ENCODE measurements around the gene PLCXD3. TPM values are rescaled to one million over a fixed set of nuclear protein-coding genes. Genes with fewer than 3 reads are reported as not detected.

PLCXD3 gene
- polyA plus RNA-seq, 3 donors: 0.30 to 0.39 (median 0.33) TPM

DNA sequence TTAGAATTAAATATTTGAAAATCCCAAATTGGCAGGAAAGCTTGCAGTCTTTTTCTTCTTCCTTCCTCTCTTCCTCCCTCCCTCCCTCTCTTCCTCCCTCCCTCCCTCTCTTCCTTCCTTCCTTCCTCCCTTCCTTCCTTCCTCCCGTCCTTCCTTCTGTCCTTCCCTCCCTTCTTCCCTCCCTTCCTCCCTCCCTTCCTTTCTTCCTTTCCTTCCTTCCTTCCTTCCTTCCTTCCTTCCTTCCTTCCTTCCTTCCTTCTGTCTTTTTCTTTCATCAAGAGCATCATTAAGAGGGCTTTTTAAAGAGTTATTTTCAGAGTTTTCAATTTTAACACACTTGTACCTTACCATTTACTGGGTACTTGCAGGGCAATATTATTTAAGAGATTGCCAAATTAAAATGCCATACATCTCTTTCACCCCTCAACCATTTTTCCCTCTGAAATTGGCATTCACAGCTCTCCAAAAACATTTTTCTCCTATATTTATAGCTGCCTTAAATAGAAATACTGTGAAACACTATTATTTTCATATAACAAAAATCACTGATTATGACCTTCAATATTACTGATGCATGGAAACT lies 197.8 kb downstream of the PLCXD3 start:
- DNase-seq (ENCODE audit: extremely low read depth in 1 of 11, low read depth in 9 of 11, low spot score in 4 of 11): no peak

DNA sequence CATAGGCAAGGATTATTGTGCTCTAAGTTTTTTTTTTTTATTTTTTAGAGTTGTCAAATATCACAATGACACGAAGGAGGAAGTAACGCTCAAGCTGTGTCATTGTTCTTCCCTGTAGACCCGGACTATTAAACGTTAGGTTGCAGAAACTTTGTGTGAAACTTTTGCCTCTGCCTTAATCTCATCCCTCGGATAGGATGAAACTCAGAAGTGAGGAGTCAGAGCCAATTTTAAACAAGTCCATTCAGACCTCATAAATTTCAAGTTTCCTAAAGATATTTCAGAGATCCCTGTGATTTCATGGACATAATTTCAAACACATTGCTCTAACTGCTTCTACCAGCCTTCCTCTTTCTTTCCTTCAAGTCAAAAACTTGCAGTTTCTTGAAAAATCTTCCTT lies 198.3 kb downstream of the PLCXD3 start:
- no peak for DNase-seq (ENCODE audit: extremely low read depth in 1 of 11, low read depth in 9 of 11, low spot score in 4 of 11)

- no peak for DNase-seq (ENCODE audit: extremely low read depth in 1 of 11, low read depth in 9 of 11, low spot score in 4 of 11)
Measured at GRCh38 chr5:41309275-41309674, 201.1 kb downstream of the PLCXD3 start.

- no peak for DNase-seq (ENCODE audit: extremely low read depth in 1 of 11, low read depth in 9 of 11, low spot score in 4 of 11)
Measured at GRCh38 chr5:41306005-41306404, 204.4 kb downstream of the PLCXD3 start.

GRCh38 chr5:41305056-41305455 lies 205.3 kb downstream of the PLCXD3 start:
- DNase-seq (ENCODE audit: extremely low read depth in 1 of 11, low read depth in 9 of 11, low spot score in 4 of 11): no peak

GRCh38 chr5:41296066-41296465 lies 214.3 kb downstream of the PLCXD3 start:
- no peak for DNase-seq (ENCODE audit: extremely low read depth in 1 of 11, low read depth in 9 of 11, low spot score in 4 of 11)

- DNase-seq (ENCODE audit: extremely low read depth in 1 of 11, low read depth in 9 of 11, low spot score in 4 of 11): no peak
Measured at GRCh38 chr5:41291323-41291722, 219.1 kb downstream of the PLCXD3 start.

GRCh38 chr5:41290810-41291209 lies 219.6 kb downstream of the PLCXD3 start:
- no peak for DNase-seq (ENCODE audit: extremely low read depth in 1 of 11, low read depth in 9 of 11, low spot score in 4 of 11)

GRCh38 chr5:41289970-41290464 lies 220.4 kb downstream of the PLCXD3 start:
- no peak for DNase-seq (ENCODE audit: extremely low read depth in 1 of 11, low read depth in 9 of 11, low spot score in 4 of 11)

DNA sequence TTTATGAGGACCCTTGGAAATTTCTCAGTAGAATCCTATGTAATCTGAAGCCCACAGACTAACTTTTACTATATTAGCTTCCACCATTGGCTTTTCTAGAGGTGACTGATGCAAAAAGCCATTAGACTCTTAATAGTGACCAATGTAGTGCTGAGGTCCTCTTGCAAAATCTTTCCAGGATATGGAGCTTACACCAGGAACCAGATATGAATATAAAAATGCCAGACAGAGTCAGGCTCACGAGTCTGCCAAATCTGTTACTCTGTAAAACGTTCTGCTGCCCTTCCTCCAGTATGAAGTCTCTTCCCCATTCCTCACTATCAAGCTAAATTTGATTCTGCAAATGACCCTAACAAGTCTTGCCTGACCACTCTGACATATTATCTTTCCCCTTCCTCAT lies 223.7 kb downstream of the PLCXD3 start:
- DNase-seq (ENCODE audit: extremely low read depth in 1 of 11, low read depth in 9 of 11, low spot score in 4 of 11): no peak

- DNase-seq (ENCODE audit: extremely low read depth in 1 of 11, low read depth in 9 of 11, low spot score in 4 of 11): no peak
Measured at GRCh38 chr5:41286165-41286564, 224.2 kb downstream of the PLCXD3 start.

- no peak for DNase-seq (ENCODE audit: extremely low read depth in 1 of 11, low read depth in 9 of 11, low spot score in 4 of 11)
Measured at GRCh38 chr5:41284938-41285337, 225.5 kb downstream of the PLCXD3 start.

DNA sequence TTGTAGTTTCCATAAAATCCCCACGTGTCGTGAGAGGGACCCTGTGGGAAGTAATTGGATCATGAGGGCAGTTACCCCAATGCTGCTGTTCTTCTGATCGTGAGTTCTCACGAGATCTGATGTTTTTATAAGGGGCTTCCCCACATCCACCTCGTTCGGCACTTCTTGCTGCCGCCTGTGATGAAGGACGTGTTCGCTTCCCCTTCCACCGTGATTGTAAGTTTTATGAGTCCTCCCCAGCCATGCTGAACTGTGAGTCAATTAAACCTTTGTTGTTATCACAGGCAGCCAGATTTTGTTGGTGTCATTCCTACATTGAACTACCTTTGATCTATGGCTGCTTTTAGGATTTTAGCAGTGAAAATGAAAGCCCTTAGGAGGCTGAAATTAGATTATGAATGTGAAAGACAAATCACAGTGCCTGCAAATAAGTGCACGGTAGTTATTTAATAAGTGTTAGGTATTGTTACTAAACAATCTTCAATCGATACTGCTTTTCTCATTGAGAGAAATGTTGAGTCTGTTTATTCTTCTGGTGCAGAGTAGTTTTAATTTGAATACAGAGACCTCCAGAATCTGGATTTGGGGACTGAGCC lies 229.1 kb downstream of the PLCXD3 start:
- DNase-seq (ENCODE audit: extremely low read depth in 1 of 11, low read depth in 9 of 11, low spot score in 4 of 11): no peak

DNA sequence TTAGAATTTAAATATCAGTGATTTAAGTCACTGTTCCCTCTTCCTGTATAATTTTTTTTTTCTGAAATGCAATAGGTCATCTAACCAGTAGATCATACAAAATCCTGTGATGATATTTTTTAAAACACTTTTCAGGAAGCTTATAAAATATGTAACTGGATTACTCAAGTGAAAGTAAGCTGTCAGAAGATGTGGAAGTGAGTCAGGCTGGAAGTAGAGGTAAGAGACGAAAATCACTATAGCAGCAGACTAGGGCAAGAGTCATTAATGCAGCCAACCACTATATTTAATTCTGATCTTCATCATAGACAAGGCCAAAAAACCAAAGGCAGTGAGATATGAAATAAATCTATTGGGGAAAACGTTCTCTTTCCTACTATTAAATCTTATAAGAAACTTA lies 231.4 kb downstream of the PLCXD3 start:
- DNase-seq (ENCODE audit: extremely low read depth in 1 of 11, low read depth in 9 of 11, low spot score in 4 of 11): no peak

DNA sequence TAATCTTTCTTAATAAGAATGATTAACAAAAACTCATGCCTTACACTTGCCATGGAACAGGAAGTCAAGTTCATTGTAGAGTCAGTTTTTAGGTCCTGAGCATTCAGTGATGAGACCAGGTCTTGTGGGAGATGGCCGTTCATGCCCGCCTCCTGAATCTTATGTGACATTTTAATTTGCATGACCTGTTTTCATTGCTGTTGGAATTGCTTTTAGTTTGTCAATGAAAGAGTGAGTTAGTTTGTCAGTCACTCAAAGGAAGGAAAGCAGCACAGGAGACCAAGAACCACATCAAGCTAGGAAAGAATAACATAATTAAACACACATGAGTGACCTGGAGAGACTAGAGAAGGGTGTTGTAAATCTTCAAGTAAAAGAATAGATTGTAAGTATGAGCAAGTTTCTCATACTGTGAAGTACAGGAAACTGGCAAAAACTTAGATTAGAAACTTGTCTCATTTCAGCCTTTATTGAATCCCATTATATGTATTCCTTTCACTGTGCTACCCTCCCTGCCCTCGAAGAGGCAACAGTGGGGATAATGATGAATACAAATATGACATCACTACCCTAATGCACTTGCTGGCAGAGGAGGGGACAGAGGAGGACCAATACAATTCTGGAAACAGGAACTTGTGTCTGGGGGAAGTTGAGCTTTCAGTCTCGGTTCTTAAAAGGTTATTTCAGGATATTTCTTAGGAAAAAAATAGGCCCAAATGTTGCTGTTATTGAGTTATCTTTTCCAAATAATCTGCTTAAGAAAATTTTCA lies 232.7 kb downstream of the PLCXD3 start:
- peak in 6 of 11 donors; percentile 10 to 45 (median 22) for DNase-seq (ENCODE audit: extremely low read depth in 1 of 11, low read depth in 9 of 11, low spot score in 4 of 11)

- no peak for DNase-seq (ENCODE audit: extremely low read depth in 1 of 11, low read depth in 9 of 11, low spot score in 4 of 11)
Measured at GRCh38 chr5:41275813-41276512, 234.4 kb downstream of the PLCXD3 start.

GRCh38 chr5:41270423-41271251 lies 239.8 kb downstream of the PLCXD3 start:
- DNase-seq (ENCODE audit: extremely low read depth in 1 of 11, low read depth in 9 of 11, low spot score in 4 of 11): peak in 9 of 11 donors; percentile 8 to 46 (median 29)

DNA sequence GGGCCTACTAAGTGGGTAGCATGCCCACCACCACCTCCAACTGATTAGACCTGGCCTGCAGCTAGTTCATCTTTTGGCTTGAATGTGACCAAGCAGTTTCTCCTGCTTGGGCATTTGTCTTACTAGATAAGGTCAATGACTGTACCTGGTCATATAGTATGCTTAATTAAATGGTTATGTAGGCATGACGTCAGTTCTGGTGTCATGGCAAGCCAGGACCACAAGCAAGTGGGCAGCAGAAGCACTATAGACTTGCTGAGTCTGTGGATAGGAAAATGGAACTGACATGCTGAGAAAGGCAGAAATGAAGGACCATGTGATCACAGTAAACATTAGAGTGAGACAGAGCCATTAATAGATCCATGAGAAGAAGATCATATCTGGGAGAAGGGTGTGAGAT lies 241.5 kb downstream of the PLCXD3 start:
- no peak for DNase-seq (ENCODE audit: extremely low read depth in 1 of 11, low read depth in 9 of 11, low spot score in 4 of 11)

GRCh38 chr5:41266377-41266776 lies 244.0 kb downstream of the PLCXD3 start:
- DNase-seq (ENCODE audit: extremely low read depth in 1 of 11, low read depth in 9 of 11, low spot score in 4 of 11): no peak

All from renal cortex interstitium (tissue), 11 donors.